Tibial artery (tissue), 4 donors: ENCODE measurements around the gene PSMD9.
"Not testable (repeated sequence)": the region's sequence is repeated elsewhere in the genome, so short reads cannot be mapped to it uniquely, and the experiment has no call there.

Source experiments
- DNase-seq, 2 donors: peaks; one replicate each; pipeline ENCODE4 v3.0.0-alpha.2; 2019
- H3K27ac ChIP-seq, 2 donors: fragments of 200-600 bp; sonication (generic) in 1 of 2; 1 replicate in 1 of 2; 2 replicates in 1 of 2; pipeline ENCODE4 v1.5.1; 2018 to 2019; ENCODE audit warnings: mild to moderate bottlenecking in 1 of 2
- H3K27me3 ChIP-seq, 2 donors: fragments of 200-600 bp; sonication (generic) in 1 of 2; one replicate each; pipeline versions ENCODE4 v1.5.1 to v1.6.0; 2016 to 2019
- H3K36me3 ChIP-seq, 3 donors: fragments of 200-600 bp; sonication (generic) in 2 of 3; one replicate each; pipeline ENCODE4 v1.5.1; 2016 to 2019; ENCODE audit warnings: mild to moderate bottlenecking in 2 of 3
- H3K4me1 ChIP-seq, 4 donors: fragments of 200-600 bp; sonication (generic) in 2 of 4; 1 replicate in 3 of 4; 2 replicates in 1 of 4; pipeline ENCODE4 v1.5.1; 2016 to 2019
- H3K4me3 ChIP-seq, 2 donors: fragments of 200-600 bp; sonication (generic) in 1 of 2; 1 replicate in 1 of 2; 2 replicates in 1 of 2; pipeline ENCODE4 v1.5.1; 2018 to 2019; ENCODE audit warnings: mild to moderate bottlenecking in 2 of 2
- H3K9me3 ChIP-seq, 3 donors: fragments of 200-600 bp; sonication (generic) in 1 of 3; one replicate each; pipeline ENCODE4 v1.5.1; 2016 to 2019
- CTCF ChIP-seq, 2 experiments: fragments of 200-600 bp in 1 of 2; fragments of 450-650 bp in 1 of 2; IDR thresholded peaks; one replicate each; pipeline ENCODE4 v1.5.1; 2017 to 2019; ENCODE audit warnings: antibody characterized with exemption in 2 of 2, mild to moderate bottlenecking in 1 of 2, moderate library complexity in 1 of 2
- intact Hi-C: fragments of 100-400 bp; cut with DNase I; formaldehyde crosslinking; loops from one replicate; pipeline ENCODE4 v1.15.0; 2023; ENCODE audit warnings: low total_unique reads

The PSMD9 gene

GRCh38 chr12:121845701-121846100 lies 42.9 kb upstream of the PSMD9 start:
- no peak for DNase-seq
- Histone ChIP-seq H3K4me1 (no peaks in the 10 kb centered on the region), H3K27me3 (no peaks in the 10 kb centered on the region), H3K9me3 (no peaks in the 10 kb centered on the region), H3K36me3 (no peaks in the 10 kb centered on the region), H3K27ac (no peak overlapping the region), H3K4me3 (no peak overlapping the region)
- no peak for TF ChIP-seq CTCF (IDR thresholded peaks at IDR 0.05)
- intact Hi-C loops = no loop called here

- DNase-seq = no peak
- H3K4me1 ChIP-seq = no peaks in the 10 kb centered on the region
- H3K27ac ChIP-seq = no peak overlapping the region
- intact Hi-C loops = no loop called here
- no peaks in the 10 kb centered on the region for H3K27me3 ChIP-seq
- no peaks in the 10 kb centered on the region for H3K9me3 ChIP-seq
- H3K36me3 ChIP-seq = no peaks in the 10 kb centered on the region
- no peak overlapping the region for H3K4me3 ChIP-seq
- TF ChIP-seq CTCF (IDR thresholded peaks at IDR 0.05) = no peak
Observed at GRCh38 chr12:121849211-121849610, 39.4 kb upstream of the PSMD9 start.

GRCh38 chr12:121849665-121850064 lies 38.9 kb upstream of the PSMD9 start:
- Histone ChIP-seq H3K36me3 (no peaks in the 10 kb centered on the region), H3K9me3 (no peaks in the 10 kb centered on the region), H3K27ac (no peak overlapping the region), H3K4me1 (no peaks in the 10 kb centered on the region), H3K4me3 (no peak overlapping the region), H3K27me3 (no peaks in the 10 kb centered on the region)
- intact Hi-C loops = no loop called here
- no peak for TF ChIP-seq CTCF (IDR thresholded peaks at IDR 0.05)
- no peak for DNase-seq

GRCh38 chr12:121852392-121852791 lies 36.2 kb upstream of the PSMD9 start:
- H3K4me3 ChIP-seq, H3K9me3 ChIP-seq, DNase-seq, H3K36me3 ChIP-seq, H3K27me3 ChIP-seq, H3K27ac ChIP-seq, intact Hi-C loops, H3K4me1 ChIP-seq: not testable (repeated sequence)

GRCh38 chr12:121857322-121858246 lies 31.0 kb upstream of the PSMD9 start:
- Histone ChIP-seq H3K27me3 (no peaks in the 10 kb centered on the region), H3K36me3 (no peaks in the 10 kb centered on the region), H3K4me1 (peaks cover 3 to 55% (median 36%) of the 10 kb centered on the region in 4 donors), H3K9me3 (no peaks in the 10 kb centered on the region), H3K27ac (peak overlapping the region; percentile 91 to 95), H3K4me3 (no peak overlapping the region)
- no peak for DNase-seq
- TF ChIP-seq CTCF (IDR thresholded peaks at IDR 0.05) = no peak
- intact Hi-C loops = no loop called here

- Histone ChIP-seq H3K36me3 (no peaks in the 10 kb centered on the region), H3K27ac (peak overlapping the region; percentile 91 to 95), H3K4me1 (peaks cover 3 to 55% (median 36%) of the 10 kb centered on the region in 4 donors), H3K27me3 (no peaks in the 10 kb centered on the region), H3K4me3 (peak overlapping the region in 1 of 2 donors; percentile 32), H3K9me3 (no peaks in the 10 kb centered on the region)
- no peak for DNase-seq
- intact Hi-C loops = no loop called here
- no peak for TF ChIP-seq CTCF (IDR thresholded peaks at IDR 0.05)
Observed at GRCh38 chr12:121858318-121858661, 30.3 kb upstream of the PSMD9 start.
